Central memory CD8-positive, alpha-beta T cell (primary cell): ENCODE results near the gene LNPEP.

Experiments
- ATAC-seq: fragments of 150-1000 bp; cut with Tn5 transposase; replicated peaks from 2 replicates; pipeline ENCODE4 v1.10.0; 2022; ENCODE audit warnings: mild to moderate bottlenecking, moderate FRiP score, moderate number of reproducible peaks; ENCODE audit not compliant: poor library complexity, severe bottlenecking; ENCODE audit errors: extremely low read depth
- DNase-seq, 2 donors: peaks; one replicate each; pipeline ENCODE4 v3.0.0; 2021; ENCODE audit warnings: low spot score in 2 of 2
- H3K27ac Mint-ChIP-seq: one replicate; pipeline ENCODE4 v1.8.0; 2022; ENCODE audit warnings: low read depth, mild to moderate bottlenecking, moderate library complexity, mixed read lengths
- H3K27me3 Mint-ChIP-seq: one replicate; pipeline ENCODE4 v1.8.0; 2022; ENCODE audit warnings: mixed read lengths
- H3K36me3 Mint-ChIP-seq: one replicate; pipeline ENCODE4 v1.8.0; 2022; ENCODE audit warnings: mild to moderate bottlenecking, moderate library complexity, mixed read lengths; ENCODE audit not compliant: insufficient read depth
- H3K4me1 Mint-ChIP-seq: one replicate; pipeline ENCODE4 v1.8.0; 2022; ENCODE audit warnings: mixed read lengths
- H3K4me3 Mint-ChIP-seq: one replicate; pipeline ENCODE4 v1.8.0; 2022; ENCODE audit warnings: mild to moderate bottlenecking, moderate library complexity, mixed read lengths
- H3K9me3 Mint-ChIP-seq: one replicate; pipeline ENCODE4 v1.8.0; 2022; ENCODE audit warnings: mixed read lengths

Gene LNPEP

GRCh38 chr5:97065475-97065874 is 129.6 kb downstream of the LNPEP start:
- ATAC-seq (no peak), DNase-seq (no peak)
- no peak overlapping the region for H3K4me3 Mint-ChIP-seq
- H3K36me3 Mint-ChIP-seq: no peaks in the 10 kb centered on the region
- H3K27ac Mint-ChIP-seq: no peak overlapping the region
- H3K4me1 Mint-ChIP-seq: no peaks in the 10 kb centered on the region
- H3K27me3 Mint-ChIP-seq: no peaks in the 10 kb centered on the region
- no peaks in the 10 kb centered on the region for H3K9me3 Mint-ChIP-seq

GRCh38 chr5:97067296-97067850 is 131.5 kb downstream of the LNPEP start:
- no peak for DNase-seq
- Mint-ChIP-seq H3K27ac (no peak overlapping the region), H3K36me3 (no peaks in the 10 kb centered on the region)

GRCh38 chr5:97070234-97070633 is 134.4 kb downstream of the LNPEP start:
- ATAC-seq: no peak
- DNase-seq: no peak
- H3K27ac Mint-ChIP-seq: no peak overlapping the region
- no peaks in the 10 kb centered on the region for H3K36me3 Mint-ChIP-seq
- H3K4me3 Mint-ChIP-seq: no peak overlapping the region
- H3K9me3 Mint-ChIP-seq: no peaks in the 10 kb centered on the region
- no peaks in the 10 kb centered on the region for H3K4me1 Mint-ChIP-seq
- no peaks in the 10 kb centered on the region for H3K27me3 Mint-ChIP-seq

More at GRCh38 chr5:97067296-97067850, 131.5 kb downstream of the LNPEP start:
- no peaks in the 10 kb centered on the region for H3K27me3 Mint-ChIP-seq
- H3K4me3 Mint-ChIP-seq: no peak overlapping the region
- H3K9me3 Mint-ChIP-seq: no peaks in the 10 kb centered on the region
- no peaks in the 10 kb centered on the region for H3K4me1 Mint-ChIP-seq
- ATAC-seq: no peak

- Mint-ChIP-seq H3K4me3 (no peak overlapping the region), H3K27me3 (no peaks in the 10 kb centered on the region), H3K9me3 (no peaks in the 10 kb centered on the region), H3K27ac (no peak overlapping the region), H3K4me1 (no peaks in the 10 kb centered on the region), H3K36me3 (no peaks in the 10 kb centered on the region)
- no peak for ATAC-seq
- DNase-seq: no peak
These were observed 135.2 kb downstream of the LNPEP start for GRCh38 chr5:97071101-97071500.

DNA sequence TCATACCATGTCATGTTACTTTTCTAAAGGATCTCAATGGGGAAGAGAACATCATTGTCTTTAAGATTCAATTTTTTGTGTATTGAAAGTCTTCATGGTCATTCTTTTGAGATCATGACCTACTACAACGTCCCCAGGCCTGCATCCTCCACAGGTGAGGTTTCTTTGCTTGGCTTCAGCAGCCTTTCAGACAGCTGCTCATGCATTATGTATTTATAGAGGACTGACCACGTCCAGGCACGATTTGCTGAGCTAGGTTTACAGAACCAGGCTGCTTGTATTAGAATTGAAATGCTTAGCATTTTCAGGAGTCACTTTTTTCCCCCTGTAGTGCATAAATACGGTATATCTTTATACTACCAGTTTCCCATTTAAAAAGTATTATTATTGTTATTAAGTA is 136.1 kb downstream of the LNPEP start:
- no peaks in the 10 kb centered on the region for H3K27me3 Mint-ChIP-seq

DNA sequence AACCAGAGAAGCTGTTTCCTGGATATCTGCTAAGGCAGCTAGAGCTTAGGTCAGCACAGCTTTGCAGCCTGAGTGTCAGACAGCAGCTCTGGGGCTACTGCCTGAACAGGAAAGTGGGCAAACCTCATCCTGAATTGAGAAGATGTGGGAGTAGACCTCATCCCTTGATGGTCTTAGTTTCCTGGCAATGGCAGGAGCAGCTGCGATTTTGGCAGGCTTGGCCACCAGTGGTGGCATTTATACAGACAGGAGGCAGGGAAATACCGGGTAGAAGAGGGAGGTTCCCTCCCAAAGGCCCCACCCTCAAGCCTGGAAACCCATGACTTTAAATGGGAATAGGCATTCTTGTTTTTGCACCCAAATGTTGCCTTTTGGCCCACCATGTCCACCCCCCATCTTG is 136.8 kb downstream of the LNPEP start:
- Mint-ChIP-seq H3K4me1 (no peaks in the 10 kb centered on the region), H3K27me3 (no peaks in the 10 kb centered on the region), H3K9me3 (no peaks in the 10 kb centered on the region), H3K4me3 (no peak overlapping the region), H3K27ac (no peak overlapping the region), H3K36me3 (no peaks in the 10 kb centered on the region)
- ATAC-seq (no peak), DNase-seq (no peak)

More for the DNA sequence above, 136.1 kb downstream of the LNPEP start:
- DNase-seq (no peak), ATAC-seq (no peak)
- Mint-ChIP-seq H3K36me3 (no peaks in the 10 kb centered on the region), H3K4me3 (no peak overlapping the region), H3K4me1 (no peaks in the 10 kb centered on the region), H3K9me3 (no peaks in the 10 kb centered on the region), H3K27ac (no peak overlapping the region)

- Mint-ChIP-seq H3K36me3 (no peaks in the 10 kb centered on the region), H3K4me3 (no peak overlapping the region), H3K4me1 (no peaks in the 10 kb centered on the region), H3K9me3 (no peaks in the 10 kb centered on the region), H3K27ac (no peak overlapping the region), H3K27me3 (no peaks in the 10 kb centered on the region)
- DNase-seq: no peak
- ATAC-seq: no peak
These were observed 137.5 kb downstream of the LNPEP start for GRCh38 chr5:97073420-97073819.

DNA sequence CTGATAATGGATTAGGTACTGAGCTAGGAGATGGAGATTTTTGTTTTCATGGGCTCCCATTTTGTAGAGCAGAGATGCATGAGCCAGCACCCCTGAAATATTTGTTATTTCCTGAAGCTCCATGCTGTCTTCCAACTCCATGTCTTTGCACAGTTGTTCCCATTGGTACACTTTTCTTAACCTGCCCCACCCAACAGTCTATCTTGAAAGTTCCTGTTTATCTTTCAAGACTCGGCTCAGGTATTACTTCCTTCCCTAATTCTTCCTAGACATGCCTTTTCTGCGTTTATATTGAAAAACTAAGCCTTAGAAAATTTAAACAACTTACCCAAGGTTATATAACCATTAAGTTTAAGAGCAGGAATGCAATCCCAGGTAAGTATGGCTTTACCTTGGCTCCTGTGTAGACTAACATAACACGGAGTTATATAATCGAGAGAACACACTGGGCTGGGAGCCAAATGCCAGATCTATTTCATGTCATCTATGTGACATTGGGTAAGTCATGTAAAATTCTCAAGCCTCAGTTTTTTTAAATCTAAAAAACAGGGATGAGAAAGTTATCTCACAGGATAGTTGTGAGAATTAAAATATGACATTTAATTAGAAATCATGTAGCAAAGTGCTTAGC is 139.1 kb downstream of the LNPEP start:
- ATAC-seq (no peak), DNase-seq (no peak)
- H3K36me3 Mint-ChIP-seq: no peaks in the 10 kb centered on the region
- no peak overlapping the region for H3K4me3 Mint-ChIP-seq
- no peaks in the 10 kb centered on the region for H3K4me1 Mint-ChIP-seq
- no peaks in the 10 kb centered on the region for H3K27me3 Mint-ChIP-seq
- H3K27ac Mint-ChIP-seq: no peak overlapping the region
- no peaks in the 10 kb centered on the region for H3K9me3 Mint-ChIP-seq

- Mint-ChIP-seq H3K4me1 (no peaks in the 10 kb centered on the region), H3K9me3 (no peaks in the 10 kb centered on the region), H3K27ac (no peak overlapping the region), H3K36me3 (no peaks in the 10 kb centered on the region), H3K27me3 (no peaks in the 10 kb centered on the region), H3K4me3 (no peak overlapping the region)
- DNase-seq (no peak), ATAC-seq (no peak)
These were observed 139.8 kb downstream of the LNPEP start for GRCh38 chr5:97075649-97076048.

DNA sequence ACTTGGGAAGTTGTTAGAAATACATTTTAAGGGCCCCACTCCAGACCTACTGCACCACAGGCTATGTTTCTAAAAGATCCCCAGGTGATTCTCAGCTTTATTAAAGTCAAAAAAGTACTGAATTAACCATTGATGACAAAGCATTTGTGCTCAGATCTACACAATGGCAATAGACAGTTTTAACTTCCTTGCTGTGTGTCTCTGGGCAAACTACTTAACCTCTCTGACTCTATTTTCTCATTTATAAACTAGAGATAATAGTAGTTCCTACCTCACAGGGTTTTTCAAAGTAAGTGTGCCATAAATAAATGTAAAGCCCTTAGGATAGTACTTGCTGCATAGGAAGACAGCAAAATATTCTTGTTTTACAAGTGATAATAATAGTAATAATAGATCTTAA is 140.2 kb downstream of the LNPEP start:
- H3K27ac Mint-ChIP-seq: no peak overlapping the region
- DNase-seq (no peak), ATAC-seq (no peak)
- H3K4me1 Mint-ChIP-seq: no peaks in the 10 kb centered on the region
- no peak overlapping the region for H3K4me3 Mint-ChIP-seq
- H3K9me3 Mint-ChIP-seq: no peaks in the 10 kb centered on the region
- no peaks in the 10 kb centered on the region for H3K27me3 Mint-ChIP-seq
- no peaks in the 10 kb centered on the region for H3K36me3 Mint-ChIP-seq

GRCh38 chr5:97077246-97077645 is 141.4 kb downstream of the LNPEP start:
- no peaks in the 10 kb centered on the region for H3K9me3 Mint-ChIP-seq
- H3K36me3 Mint-ChIP-seq: no peaks in the 10 kb centered on the region
- H3K4me3 Mint-ChIP-seq: no peak overlapping the region
- H3K27ac Mint-ChIP-seq: no peak overlapping the region
- ATAC-seq (no peak), DNase-seq (no peak)
- no peaks in the 10 kb centered on the region for H3K27me3 Mint-ChIP-seq
- peaks cover 5% of the 10 kb centered on the region for H3K4me1 Mint-ChIP-seq

- Mint-ChIP-seq H3K27me3 (no peaks in the 10 kb centered on the region), H3K9me3 (no peaks in the 10 kb centered on the region), H3K4me3 (no peak overlapping the region), H3K4me1 (peaks cover 7% of the 10 kb centered on the region), H3K36me3 (no peaks in the 10 kb centered on the region), H3K27ac (no peak overlapping the region)
- DNase-seq: no peak
- no peak for ATAC-seq
These were observed 143.3 kb downstream of the LNPEP start for GRCh38 chr5:97078958-97079743.
